ENCODE results near the gene KMT2C. TPM values are rescaled to one million over a fixed set of nuclear protein-coding genes. Genes with fewer than 3 reads are reported as not detected.

Gene KMT2C
- total RNA-seq, 1 donor from 2014 or later: 101 TPM

DNA sequence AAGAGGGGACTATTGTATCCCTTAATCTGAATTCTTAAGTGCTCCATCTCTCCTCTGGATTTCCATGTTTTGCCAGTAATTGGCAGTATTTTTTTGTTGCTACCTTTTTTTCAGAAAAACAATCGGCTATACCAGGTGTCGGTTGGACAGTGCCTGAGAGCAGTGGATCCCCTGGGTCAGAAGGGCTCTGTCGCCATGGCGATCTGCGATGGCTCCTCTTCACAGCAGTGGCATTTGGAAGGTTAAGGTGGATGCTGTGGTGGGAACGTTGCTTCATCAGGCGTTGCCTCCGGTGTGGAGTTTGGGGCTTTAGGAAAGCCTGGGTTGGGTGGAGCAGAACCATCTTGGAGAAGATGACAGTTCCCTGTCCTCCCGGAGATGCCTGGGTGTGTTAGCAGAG, 314.4 kb downstream of the KMT2C start:
- DNase-seq (no peak), ATAC-seq (no peak)
- intact Hi-C loops (cut with DNase I): no loop called here
- H3K27me3 ChIP-seq (ENCODE audit: low read depth): no peaks in the 10 kb centered on the region
- peaks cover 7% of the 10 kb centered on the region for H3K9me3 ChIP-seq
- no peak overlapping the region for H3K4me3 ChIP-seq
- H3K36me3 ChIP-seq: peaks cover 95% of the 10 kb centered on the region
- TF ChIP-seq, protein P1, sequence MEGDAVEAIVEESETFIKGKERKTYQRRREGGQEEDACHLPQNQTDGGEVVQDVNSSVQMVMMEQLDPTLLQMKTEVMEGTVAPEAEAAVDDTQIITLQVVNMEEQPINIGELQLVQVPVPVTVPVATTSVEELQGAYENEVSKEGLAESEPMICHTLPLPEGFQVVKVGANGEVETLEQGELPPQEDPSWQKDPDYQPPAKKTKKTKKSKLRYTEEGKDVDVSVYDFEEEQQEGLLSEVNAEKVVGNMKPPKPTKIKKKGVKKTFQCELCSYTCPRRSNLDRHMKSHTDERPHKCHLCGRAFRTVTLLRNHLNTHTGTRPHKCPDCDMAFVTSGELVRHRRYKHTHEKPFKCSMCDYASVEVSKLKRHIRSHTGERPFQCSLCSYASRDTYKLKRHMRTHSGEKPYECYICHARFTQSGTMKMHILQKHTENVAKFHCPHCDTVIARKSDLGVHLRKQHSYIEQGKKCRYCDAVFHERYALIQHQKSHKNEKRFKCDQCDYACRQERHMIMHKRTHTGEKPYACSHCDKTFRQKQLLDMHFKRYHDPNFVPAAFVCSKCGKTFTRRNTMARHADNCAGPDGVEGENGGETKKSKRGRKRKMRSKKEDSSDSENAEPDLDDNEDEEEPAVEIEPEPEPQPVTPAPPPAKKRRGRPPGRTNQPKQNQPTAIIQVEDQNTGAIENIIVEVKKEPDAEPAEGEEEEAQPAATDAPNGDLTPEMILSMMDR (IDR thresholded peaks at IDR 0.05): no peak
- no peaks in the 10 kb centered on the region for H3K4me1 ChIP-seq
- no peak overlapping the region for H3K27ac ChIP-seq

DNA sequence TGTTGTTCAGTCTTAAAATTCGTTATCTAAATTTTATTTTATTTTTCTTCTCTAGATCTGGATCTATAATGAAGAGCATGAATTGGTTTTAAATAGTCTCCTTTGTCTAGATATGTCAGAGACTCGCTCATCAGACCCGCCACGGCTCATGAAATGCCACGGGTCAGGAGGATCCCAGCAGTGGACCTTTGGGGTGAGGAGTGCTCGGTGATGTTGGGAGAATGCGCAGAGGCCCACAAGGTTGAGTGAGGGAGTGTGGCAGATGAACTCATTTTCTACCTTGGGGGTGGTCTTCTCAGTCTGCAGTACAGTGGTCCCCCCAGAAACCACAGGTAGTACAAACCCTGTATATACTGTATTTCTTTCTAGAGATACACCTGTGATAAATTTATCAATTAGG, 315.0 kb downstream of the KMT2C start:
- H3K36me3 ChIP-seq: peaks cover 88% of the 10 kb centered on the region
- ATAC-seq (no peak), DNase-seq (no peak)
- H3K4me1 ChIP-seq: no peaks in the 10 kb centered on the region
- no peak overlapping the region for H3K4me3 ChIP-seq
- TF ChIP-seq, protein P1 (IDR thresholded peaks at IDR 0.05): no peak
- intact Hi-C loops (cut with DNase I): no loop called here
- no peaks in the 10 kb centered on the region for H3K27me3 ChIP-seq (ENCODE audit: low read depth)
- H3K9me3 ChIP-seq: peaks cover 7% of the 10 kb centered on the region
- H3K27ac ChIP-seq: no peak overlapping the region

DNA sequence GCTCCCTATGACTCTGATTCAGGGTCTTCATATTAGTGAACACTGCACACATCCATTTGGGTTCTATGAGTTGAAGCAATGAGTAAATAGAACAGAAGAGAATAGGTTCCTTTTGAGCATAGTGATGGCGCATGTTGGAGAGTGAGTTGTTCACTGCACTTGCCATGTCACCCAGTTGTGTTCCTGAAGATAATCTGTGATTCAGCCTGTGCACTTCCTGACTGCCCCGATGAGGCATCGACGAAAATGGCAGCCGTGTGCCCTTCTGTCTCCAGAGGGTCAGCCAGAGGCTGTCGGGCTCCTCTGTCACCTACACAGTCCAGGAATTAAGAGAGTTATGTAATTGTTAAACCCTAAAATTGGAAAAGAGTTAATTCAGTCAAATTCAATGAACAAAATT, 315.6 kb downstream of the KMT2C start:
- H3K4me3 ChIP-seq: no peak overlapping the region
- H3K4me1 ChIP-seq: no peaks in the 10 kb centered on the region
- H3K27me3 ChIP-seq (ENCODE audit: low read depth): no peaks in the 10 kb centered on the region
- no peak for DNase-seq
- H3K9me3 ChIP-seq: peaks cover 7% of the 10 kb centered on the region
- no peak for ATAC-seq
- intact Hi-C loops (cut with DNase I): no loop called here
- H3K36me3 ChIP-seq: peaks cover 84% of the 10 kb centered on the region
- TF ChIP-seq, protein P1 (IDR thresholded peaks at IDR 0.05): no peak
- no peak overlapping the region for H3K27ac ChIP-seq

DNA sequence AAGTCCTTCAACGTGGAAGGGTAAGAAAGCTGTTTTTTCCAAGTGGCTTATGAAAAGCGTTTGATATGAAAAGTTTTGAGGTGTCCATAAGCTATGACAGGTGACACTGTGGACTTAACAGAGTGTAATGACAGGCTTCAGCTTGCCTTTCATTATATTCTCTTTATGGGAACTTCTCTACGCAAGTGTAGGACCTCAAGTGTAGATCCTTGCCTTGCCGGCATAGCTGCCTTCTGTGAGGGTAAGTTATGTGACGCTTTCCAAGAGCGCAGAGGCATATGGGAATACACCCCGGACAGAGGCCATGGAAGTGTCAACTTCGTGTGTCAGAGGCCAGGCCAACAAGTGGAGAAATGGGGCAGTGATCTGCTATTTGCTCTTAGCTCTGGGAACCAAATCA, 318.4 kb downstream of the KMT2C start:
- peaks cover 75% of the 10 kb centered on the region for H3K36me3 ChIP-seq
- no peak for ATAC-seq
- H3K4me1 ChIP-seq: no peaks in the 10 kb centered on the region
- no peaks in the 10 kb centered on the region for H3K27me3 ChIP-seq (ENCODE audit: low read depth)
- DNase-seq: no peak
- TF ChIP-seq, protein P1 (IDR thresholded peaks at IDR 0.05): no peak
- no peak overlapping the region for H3K4me3 ChIP-seq
- intact Hi-C loops (cut with DNase I): no loop called here
- no peaks in the 10 kb centered on the region for H3K9me3 ChIP-seq
- H3K27ac ChIP-seq: no peak overlapping the region

DNA sequence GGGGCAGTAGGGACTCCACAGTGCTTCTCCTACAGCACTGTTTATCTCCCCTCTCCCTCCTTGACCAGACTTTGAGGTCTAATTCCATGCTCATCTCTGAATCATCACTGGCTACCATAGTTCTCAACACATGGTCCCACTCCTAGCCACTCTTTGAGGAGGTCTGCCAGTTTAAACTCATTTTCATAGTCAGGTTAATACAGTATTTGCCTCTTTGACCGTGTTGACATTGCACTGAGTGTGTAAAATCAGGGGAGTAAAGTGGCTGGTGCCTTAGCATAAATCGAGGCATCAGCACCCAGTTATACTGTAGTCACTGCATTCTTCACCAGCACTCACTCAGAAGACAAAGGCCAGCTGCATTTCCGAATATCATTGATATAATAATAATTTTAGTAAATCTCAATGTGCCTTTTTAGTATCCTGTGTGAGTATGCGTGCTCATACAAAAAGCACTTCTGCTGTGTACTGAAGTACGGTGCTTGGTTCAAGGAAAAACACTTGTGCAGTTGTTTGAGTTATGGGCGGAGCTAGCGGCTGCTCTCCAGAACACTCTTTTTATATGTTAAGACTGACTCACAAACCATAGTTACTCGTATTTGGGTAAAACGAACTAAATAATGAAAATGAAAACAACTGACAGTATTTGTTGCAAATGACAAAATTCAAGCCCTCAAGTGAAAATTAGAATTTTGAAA, 320.6 kb downstream of the KMT2C start:
- intact Hi-C loops (cut with DNase I): no loop called here
- Histone ChIP-seq H3K27me3 (ENCODE audit: low read depth) (no peaks in the 10 kb centered on the region), H3K36me3 (peaks cover 68% of the 10 kb centered on the region), H3K27ac (no peak overlapping the region), H3K9me3 (no peaks in the 10 kb centered on the region), H3K4me3 (no peak overlapping the region), H3K4me1 (no peaks in the 10 kb centered on the region)
- TF ChIP-seq, protein P1 (IDR thresholded peaks at IDR 0.05): no peak
- peak; percentile 84 to 95 for ATAC-seq
- no peak for DNase-seq

All from lower lobe of right lung (tissue), 2 donors.